ENCODE results near the gene ADAMTS10. TPM values are rescaled to one million over a fixed set of nuclear protein-coding genes. Genes with fewer than 3 reads are reported as not detected.

ADAMTS10 gene
- total and polyA plus RNA-seq, 2 donors (not counting 3 experiments of a cell fraction or from before 2014, with no cell fraction given), result 15.8 to 17.4 TPM

DNA sequence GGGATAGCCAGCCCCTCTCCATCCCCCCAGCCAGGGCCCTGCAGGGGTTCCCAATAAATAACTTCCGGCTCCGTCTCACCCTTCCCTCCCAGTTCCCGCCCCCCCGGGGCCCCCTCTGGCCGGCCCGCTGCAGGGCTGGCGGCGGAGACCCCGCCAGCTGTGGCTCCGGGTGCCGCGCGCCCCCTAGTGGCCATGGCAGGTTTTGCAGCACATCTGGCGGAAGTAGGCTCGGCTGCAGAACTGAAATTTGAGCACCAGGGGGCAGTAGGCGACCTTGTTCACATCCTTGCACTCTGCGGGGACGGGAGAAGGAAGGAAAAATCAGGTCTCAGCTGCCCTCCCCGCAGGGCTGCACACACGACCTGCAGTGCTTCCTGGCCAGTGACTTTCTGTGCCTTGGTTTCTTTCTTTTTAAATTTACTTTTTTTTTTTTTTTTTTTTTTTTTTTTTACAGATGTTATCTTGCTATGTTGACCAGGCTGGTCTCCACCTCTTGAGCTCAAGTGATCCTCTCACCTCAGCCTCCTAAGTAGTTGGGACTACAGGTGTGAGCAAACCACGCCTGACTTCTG is 29.7 kb downstream of the ADAMTS10 start:
- H3K79me2 ChIP-seq (ENCODE audit: control insufficient read depth, insufficient read depth, low read length), result no peaks in the 10 kb centered on the region
- intact Hi-C loops (cut with micrococcal nuclease) (loop anchor here (1.0 to 5.0 kb wide), 2 partner anchors 37 to 62 kb away; no protein-coding TSS in a partner anchor), dilution Hi-C loops (cut with MboI; ENCODE audit: extremely low pct_ligation_motif_present, low sequenced_read_pairs) (no loop called here)
- H4K20me1 ChIP-seq (replicated peaks; ENCODE audit: control insufficient read depth, extremely low read depth, insufficient read depth, low read length), result no peaks in the 10 kb centered on the region
- H3K27me3 ChIP-seq (ENCODE audit: control insufficient read depth in 2 of 2, insufficient read depth in 2 of 2, low read length in 2 of 2), result peaks cover 0 to 4% of the 10 kb centered on the region in 2 experiments
- TF ChIP-seq, protein P1, sequence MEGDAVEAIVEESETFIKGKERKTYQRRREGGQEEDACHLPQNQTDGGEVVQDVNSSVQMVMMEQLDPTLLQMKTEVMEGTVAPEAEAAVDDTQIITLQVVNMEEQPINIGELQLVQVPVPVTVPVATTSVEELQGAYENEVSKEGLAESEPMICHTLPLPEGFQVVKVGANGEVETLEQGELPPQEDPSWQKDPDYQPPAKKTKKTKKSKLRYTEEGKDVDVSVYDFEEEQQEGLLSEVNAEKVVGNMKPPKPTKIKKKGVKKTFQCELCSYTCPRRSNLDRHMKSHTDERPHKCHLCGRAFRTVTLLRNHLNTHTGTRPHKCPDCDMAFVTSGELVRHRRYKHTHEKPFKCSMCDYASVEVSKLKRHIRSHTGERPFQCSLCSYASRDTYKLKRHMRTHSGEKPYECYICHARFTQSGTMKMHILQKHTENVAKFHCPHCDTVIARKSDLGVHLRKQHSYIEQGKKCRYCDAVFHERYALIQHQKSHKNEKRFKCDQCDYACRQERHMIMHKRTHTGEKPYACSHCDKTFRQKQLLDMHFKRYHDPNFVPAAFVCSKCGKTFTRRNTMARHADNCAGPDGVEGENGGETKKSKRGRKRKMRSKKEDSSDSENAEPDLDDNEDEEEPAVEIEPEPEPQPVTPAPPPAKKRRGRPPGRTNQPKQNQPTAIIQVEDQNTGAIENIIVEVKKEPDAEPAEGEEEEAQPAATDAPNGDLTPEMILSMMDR (IDR thresholded peaks at IDR 0.05; ENCODE audit: extremely low read depth in 1 of 2, insufficient read depth in 1 of 2, low read depth in 1 of 2, low read length in 2 of 2), result peak; percentile 99 to 100
- TF ChIP-seq MYC (IDR thresholded peaks at IDR 0.05; ENCODE audit: low read depth, low read length), result no peak
- DNase-seq (ENCODE audit: low read depth, low spot score) (peak; percentile 57), FAIRE-seq (peak; percentile 91)
- H3K27ac ChIP-seq (ENCODE audit: insufficient read depth, low read depth, low read length), result no peak overlapping the region
- no peaks in the 10 kb centered on the region for H3K9me3 ChIP-seq (replicated peaks; ENCODE audit: control insufficient read depth, insufficient read depth, low read length)
- no peak overlapping the region for H3K9ac ChIP-seq (replicated peaks; ENCODE audit: extremely low read depth, insufficient read depth, low read length)
- BruUV-seq (replicated peaks), result no TSS peak
- CTCF ChIA-PET, result interaction anchor here (0.5 to 5.9 kb wide), 27 partner anchors 10 to 527 kb away, joined by 3 to 82 read pairs (median 5); partner anchors contain the start of gene ZNF414
- H2AFZ ChIP-seq (ENCODE audit: low read depth, low read length), result no peak overlapping the region
- H3K4me2 ChIP-seq (ENCODE audit: insufficient read depth, low read length), result no peak overlapping the region
- no peaks in the 10 kb centered on the region for H3K4me1 ChIP-seq (ENCODE audit: control insufficient read depth, extremely low read depth, insufficient read depth, low read length)
- no peaks in the 10 kb centered on the region for H3K9me1 ChIP-seq (replicated peaks; ENCODE audit: control insufficient read depth, extremely low read depth, insufficient read depth, low read length)
- no peaks in the 10 kb centered on the region for H3K36me3 ChIP-seq (ENCODE audit: control insufficient read depth in 2 of 2, extremely low read depth in 1 of 2, insufficient read depth in 2 of 2, low read length in 2 of 2)
- no peak overlapping the region for H3K4me3 ChIP-seq (replicated peaks in 1 of 3; ENCODE audit: insufficient read depth in 1 of 3, low read depth in 1 of 3, low read length in 3 of 3)
- POLR2A ChIA-PET, result interaction anchor here (0.6 kb wide), 1 partner anchor 240 kb away, joined by 3 read pairs; no protein-coding TSS in a partner anchor

DNA sequence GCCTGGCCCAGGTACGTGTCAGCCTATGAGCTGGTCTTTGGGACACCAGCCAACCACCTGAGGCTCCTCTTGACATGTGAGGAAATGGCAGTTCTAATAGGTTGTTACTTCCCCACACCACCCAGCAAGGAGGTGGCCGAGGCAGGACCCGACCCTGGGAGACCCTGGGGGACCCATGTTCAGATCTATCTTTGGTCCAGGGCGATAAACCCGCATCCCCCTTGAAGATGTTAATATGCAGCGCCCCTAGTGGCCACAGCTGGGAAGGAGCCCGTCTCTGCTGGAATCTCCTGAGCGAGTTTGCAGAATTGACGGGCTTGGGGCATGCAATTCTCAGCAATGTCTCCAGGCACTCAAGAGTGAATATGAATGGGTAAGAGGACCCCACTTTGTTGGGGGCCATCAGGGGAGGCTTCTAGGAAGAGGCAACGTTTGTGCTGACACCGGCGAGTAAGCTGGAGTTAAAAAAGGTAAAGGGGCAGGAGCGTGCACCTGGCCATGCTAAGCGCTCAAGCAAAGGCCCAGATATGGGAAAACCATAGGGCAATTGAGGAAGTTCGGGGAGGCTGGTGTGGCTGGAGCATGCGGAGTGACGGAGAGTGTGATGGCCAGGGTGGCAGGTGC is 31.8 kb downstream of the ADAMTS10 start:
- no peaks in the 10 kb centered on the region for H3K4me1 ChIP-seq (ENCODE audit: control insufficient read depth, extremely low read depth, insufficient read depth, low read length)
- no peak overlapping the region for H3K4me2 ChIP-seq (ENCODE audit: insufficient read depth, low read length)
- H3K9me3 ChIP-seq (replicated peaks; ENCODE audit: control insufficient read depth, insufficient read depth, low read length), result no peaks in the 10 kb centered on the region
- intact Hi-C loops (cut with micrococcal nuclease), result loop anchor here (1.0 kb wide), 1 partner anchor 224 kb away; no protein-coding TSS in a partner anchor
- no peak overlapping the region for H3K9ac ChIP-seq (replicated peaks; ENCODE audit: extremely low read depth, insufficient read depth, low read length)
- no peaks in the 10 kb centered on the region for H3K79me2 ChIP-seq (ENCODE audit: control insufficient read depth, insufficient read depth, low read length)
- no peaks in the 10 kb centered on the region for H3K9me1 ChIP-seq (replicated peaks; ENCODE audit: control insufficient read depth, extremely low read depth, insufficient read depth, low read length)
- peaks cover 0 to 4% of the 10 kb centered on the region in 2 experiments for H3K27me3 ChIP-seq (ENCODE audit: control insufficient read depth in 2 of 2, insufficient read depth in 2 of 2, low read length in 2 of 2)
- CTCF ChIA-PET, result interaction anchor here (1.0 to 5.9 kb wide), 20 partner anchors 9 to 225 kb away, joined by 3 to 82 read pairs (median 4); partner anchors contain the start of gene ZNF414
- FAIRE-seq (peak; percentile 81), DNase-seq (ENCODE audit: low read depth, low spot score) (peak; percentile 55)
- BruUV-seq (replicated peaks), result no TSS peak
- H3K4me3 ChIP-seq (replicated peaks in 1 of 3; ENCODE audit: insufficient read depth in 1 of 3, low read depth in 1 of 3, low read length in 3 of 3), result no peak overlapping the region
- H4K20me1 ChIP-seq (replicated peaks; ENCODE audit: control insufficient read depth, extremely low read depth, insufficient read depth, low read length), result no peaks in the 10 kb centered on the region
- dilution Hi-C loops (cut with MboI; ENCODE audit: extremely low pct_ligation_motif_present, low sequenced_read_pairs), result no loop called here
- H3K27ac ChIP-seq (ENCODE audit: insufficient read depth, low read depth, low read length), result no peak overlapping the region
- H2AFZ ChIP-seq (ENCODE audit: low read depth, low read length), result no peak overlapping the region
- H3K36me3 ChIP-seq (ENCODE audit: control insufficient read depth in 2 of 2, extremely low read depth in 1 of 2, insufficient read depth in 2 of 2, low read length in 2 of 2), result no peaks in the 10 kb centered on the region
- POLR2A ChIA-PET, result interaction anchor here (0.6 kb wide), 1 partner anchor 37 kb away, joined by 5 read pairs; no protein-coding TSS in a partner anchor
- TF ChIP-seq POLR2A (IDR thresholded peaks at IDR 0.05; ENCODE audit: low read depth, low read length), result no peak
- TF ChIP-seq FOS (IDR thresholded peaks at IDR 0.05; ENCODE audit: borderline replicate concordance, insufficient read depth, low read length), result no peak
- no peak for TF ChIP-seq MYC (IDR thresholded peaks at IDR 0.05; ENCODE audit: low read depth, low read length)
- TF ChIP-seq, protein P2, sequence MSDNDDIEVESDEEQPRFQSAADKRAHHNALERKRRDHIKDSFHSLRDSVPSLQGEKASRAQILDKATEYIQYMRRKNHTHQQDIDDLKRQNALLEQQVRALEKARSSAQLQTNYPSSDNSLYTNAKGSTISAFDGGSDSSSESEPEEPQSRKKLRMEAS (IDR thresholded peaks at IDR 0.05; ENCODE audit: insufficient read depth, insufficient read length), result no peak
- TF ChIP-seq, protein P1 (IDR thresholded peaks at IDR 0.05; ENCODE audit: extremely low read depth in 1 of 2, insufficient read depth in 1 of 2, low read depth in 1 of 2, low read length in 2 of 2), result peak; percentile 92 to 94

Measured in endothelial cell of umbilical vein (primary cell).